CD4-positive, alpha-beta T cell treated with Interleukin-10 for 1 hour (primary cell): ENCODE results near the gene FRAT1.
"Not testable (repeated sequence)": the region's sequence is repeated elsewhere in the genome, so short reads cannot be mapped to it uniquely, and the experiment has no call there.

Experiments used
- DNase-seq: peaks from one replicate; pipeline ENCODE4 v3.0.0-alpha.2; 2020

The FRAT1 gene, protein sequence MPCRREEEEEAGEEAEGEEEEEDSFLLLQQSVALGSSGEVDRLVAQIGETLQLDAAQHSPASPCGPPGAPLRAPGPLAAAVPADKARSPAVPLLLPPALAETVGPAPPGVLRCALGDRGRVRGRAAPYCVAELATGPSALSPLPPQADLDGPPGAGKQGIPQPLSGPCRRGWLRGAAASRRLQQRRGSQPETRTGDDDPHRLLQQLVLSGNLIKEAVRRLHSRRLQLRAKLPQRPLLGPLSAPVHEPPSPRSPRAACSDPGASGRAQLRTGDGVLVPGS

GRCh38 chr10:97318772-97319651 lies at the start of gene FRAT1:
FRAT1 (plus strand) TSS chr10:97319271; CDS start chr10:97319454, 183 bp downstream.
- peak; percentile 92 for DNase-seq

DNA sequence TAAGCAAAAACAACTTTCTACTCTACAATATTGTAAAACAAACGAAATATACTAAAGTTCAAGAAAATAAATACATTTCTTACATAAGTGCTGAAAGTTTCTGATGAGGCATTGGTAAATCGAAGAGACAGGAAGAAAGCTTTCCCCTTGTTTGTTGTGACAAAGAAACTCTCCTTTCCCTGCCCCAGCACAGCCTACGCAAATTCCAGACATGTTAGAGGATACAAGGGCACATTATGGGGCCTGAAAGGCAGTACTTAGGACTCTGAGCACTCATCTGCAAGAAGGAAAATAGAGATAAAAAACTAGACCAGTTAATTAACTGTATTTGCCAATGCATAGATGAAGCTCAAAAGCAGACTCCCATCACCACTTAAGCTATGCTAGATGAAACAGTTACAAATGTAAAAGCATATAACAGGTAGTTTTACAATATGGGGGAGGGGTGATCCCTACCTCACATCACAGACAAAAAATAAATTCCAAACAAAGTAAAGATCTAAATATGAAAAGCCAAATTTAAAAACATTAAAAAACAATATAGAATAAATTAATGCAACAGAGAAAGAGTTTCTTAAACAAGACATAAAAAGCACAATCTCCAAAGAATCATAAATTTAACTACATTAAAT lies 48.4 kb upstream of the FRAT1 start:
- no peak for DNase-seq

GRCh38 chr10:97273700-97274099 lies 45.4 kb upstream of the FRAT1 start:
- no peak for DNase-seq

GRCh38 chr10:97274828-97275227 lies 44.2 kb upstream of the FRAT1 start:
- no peak for DNase-seq

DNA sequence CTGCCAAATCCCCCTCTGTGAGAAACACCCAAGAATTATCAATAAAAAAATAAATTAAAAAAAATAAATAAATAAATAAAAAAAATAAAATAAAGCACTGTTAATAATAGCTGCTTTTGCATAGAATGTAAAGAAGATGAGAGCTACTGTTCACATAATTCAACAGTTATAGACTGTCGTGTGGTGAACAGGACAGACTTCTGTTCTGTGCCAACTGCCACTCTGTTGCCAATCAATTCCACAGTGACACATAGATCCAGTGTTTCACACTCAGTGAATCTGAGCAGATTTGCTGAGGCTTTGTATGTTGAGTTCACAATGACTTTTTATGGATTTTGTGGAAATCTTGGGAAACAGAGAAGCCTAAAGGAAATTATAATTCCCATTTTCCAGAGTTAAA lies 41.5 kb upstream of the FRAT1 start:
- no peak for DNase-seq

- DNase-seq, result peak; percentile 55
Measured at GRCh38 chr10:97278491-97278989, 40.5 kb upstream of the FRAT1 start.

GRCh38 chr10:97279121-97279815 lies 39.8 kb upstream of the FRAT1 start:
- DNase-seq, result no peak

DNA sequence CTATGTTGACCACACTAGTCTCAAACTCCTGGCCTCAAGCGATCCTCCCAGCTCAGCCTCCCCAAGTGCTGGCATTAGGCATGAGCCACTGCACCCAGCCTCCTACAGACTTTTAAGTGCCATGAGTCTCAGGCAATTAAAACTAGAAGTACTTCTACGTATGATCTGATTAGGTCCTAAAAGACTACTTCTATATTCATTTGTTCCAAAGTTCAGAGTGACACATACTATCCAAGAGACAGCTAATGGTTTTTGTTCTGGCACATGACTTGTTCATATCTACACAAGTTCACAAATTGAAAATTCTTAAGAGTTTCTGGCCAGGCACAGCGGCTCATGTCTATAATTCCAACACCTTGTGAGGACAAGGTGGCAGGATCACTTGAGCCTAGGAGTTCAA lies 38.3 kb upstream of the FRAT1 start:
- no peak for DNase-seq

GRCh38 chr10:97290076-97290475 lies 29.0 kb upstream of the FRAT1 start:
- not testable (repeated sequence) for DNase-seq

- not testable (repeated sequence) for DNase-seq
Measured at GRCh38 chr10:97290576-97291356, 28.3 kb upstream of the FRAT1 start.

GRCh38 chr10:97291357-97292096 lies 27.5 kb upstream of the FRAT1 start:
- no peak for DNase-seq

DNA sequence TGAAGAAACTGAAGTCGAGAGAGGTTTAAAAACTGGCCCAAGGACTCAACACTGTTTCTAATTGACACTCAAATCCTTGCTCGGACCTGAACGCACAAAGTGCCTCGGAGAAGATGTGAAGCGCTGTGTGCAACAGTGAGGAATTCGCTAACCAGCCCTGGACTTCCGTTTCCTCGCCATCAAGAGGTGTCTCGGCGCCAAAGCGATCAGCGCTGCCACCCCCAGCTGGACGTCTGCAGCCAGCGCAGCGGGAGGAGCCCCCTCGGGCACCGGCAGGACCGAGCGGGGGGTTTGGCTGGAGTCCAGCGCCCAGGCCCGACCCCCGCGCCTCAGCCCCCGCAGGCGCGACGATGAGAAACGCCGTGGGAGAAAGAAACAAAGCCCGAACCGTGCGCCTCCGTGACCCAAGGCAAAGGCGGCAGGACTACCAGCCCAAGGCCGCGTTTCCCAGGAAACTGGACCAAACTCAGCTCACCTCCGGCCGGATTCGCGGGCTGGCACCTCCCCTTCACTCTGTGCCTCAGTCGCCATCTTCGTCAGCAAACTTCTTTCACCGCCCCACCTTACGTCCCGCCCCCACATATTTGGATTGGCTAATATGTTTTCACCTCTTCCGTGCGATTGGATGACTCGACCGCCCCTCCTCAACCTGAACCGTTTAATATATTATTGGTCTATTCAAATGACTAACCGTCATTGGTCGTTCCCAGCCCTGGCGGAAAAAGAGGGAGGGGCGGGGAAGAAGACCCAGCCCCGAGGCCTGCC lies 26.8 kb upstream of the FRAT1 start, which contains the start of gene ARHGAP19:
Gene ARHGAP19, minus strand, starts transcription at position 541 of the 765 bp plus-strand sequence. Its CDS starts 10 bp downstream, at position 531.
- DNase-seq, result peak; percentile 97

DNA sequence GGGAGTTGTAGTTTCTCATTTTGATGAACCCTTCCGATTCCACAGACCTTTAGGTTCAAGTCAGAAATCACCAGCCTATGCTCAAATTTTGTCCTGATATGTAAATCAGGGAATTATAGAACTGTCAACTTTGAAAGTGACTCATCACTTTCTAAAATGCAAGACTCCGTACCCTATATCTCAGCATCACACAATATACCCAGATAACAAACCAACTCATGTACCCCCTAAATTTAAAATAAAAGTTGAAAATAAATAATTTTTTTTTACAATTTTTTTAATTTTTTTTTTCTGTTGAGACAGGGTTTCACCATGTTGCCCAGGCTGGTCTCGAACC lies 26.2 kb upstream of the FRAT1 start:
- DNase-seq, result no peak

- DNase-seq, result no peak
Measured at GRCh38 chr10:97297556-97298222, 21.4 kb upstream of the FRAT1 start.

GRCh38 chr10:97298223-97298571 lies 20.9 kb upstream of the FRAT1 start:
- no peak for DNase-seq

GRCh38 chr10:97300980-97301379 lies 18.1 kb upstream of the FRAT1 start:
- no peak for DNase-seq

DNA sequence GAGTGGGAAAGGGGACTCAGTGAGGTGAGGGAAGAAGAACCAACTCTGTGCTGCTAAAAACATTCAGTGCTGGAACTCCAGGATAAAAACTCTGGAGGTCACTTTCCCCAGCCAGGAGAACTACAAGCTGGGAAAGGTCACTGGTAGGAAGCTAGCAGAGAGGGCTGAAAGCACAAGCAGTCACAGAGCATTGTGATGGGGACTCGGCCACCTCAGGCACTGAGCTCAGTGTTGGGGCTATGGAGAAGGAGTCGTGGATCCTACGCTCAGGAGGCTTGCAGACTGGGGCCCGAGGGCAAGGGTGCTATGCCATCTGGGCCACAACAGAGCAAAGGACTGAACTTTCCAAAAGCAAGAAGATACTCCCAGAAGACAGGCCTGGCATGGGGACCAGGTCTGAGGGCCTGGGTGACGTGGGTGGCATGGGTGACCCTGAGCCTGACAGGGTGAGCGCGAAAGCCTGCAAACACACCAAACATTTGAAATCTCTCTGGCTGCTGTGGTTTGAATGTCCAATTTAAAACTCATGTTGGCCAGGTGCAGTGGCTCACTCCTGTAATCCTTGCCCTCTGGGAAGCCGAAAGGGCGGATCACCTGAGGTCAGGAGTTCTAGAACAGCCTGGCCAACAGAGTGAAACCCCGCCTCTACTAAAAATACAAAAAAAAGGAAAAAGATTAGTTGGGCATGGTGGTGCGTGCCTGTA lies 16.8 kb upstream of the FRAT1 start:
- DNase-seq, result no peak

DNA sequence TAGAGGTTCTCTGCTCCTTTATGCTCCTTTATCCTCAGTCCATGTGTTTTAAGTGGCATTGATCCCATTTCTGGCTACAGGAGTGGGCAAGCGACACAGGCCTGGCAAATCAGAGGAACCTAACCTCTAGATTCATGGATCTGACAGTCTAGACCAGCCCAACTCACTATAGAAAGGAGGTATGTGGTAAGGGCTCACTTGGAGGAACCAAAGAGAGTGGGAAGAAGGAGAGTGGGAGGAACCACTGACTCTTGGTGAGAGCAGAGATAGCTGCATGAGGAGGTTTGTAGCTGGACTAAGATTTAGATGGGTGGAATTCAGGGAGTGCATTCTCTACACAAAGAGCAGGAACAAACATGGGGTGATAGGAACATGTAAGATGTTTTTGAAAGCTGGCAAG lies 11.6 kb upstream of the FRAT1 start:
- DNase-seq, result no peak
